ENCODE results near the gene RAB6D. TPM values are rescaled to one million over a fixed set of nuclear protein-coding genes. Genes with fewer than 3 reads are reported as not detected.
"Not testable (repeated sequence)": the region's sequence is repeated elsewhere in the genome, so short reads cannot be mapped to it uniquely, and the experiment has no call there.

Gene RAB6D
- total RNA-seq, 2 experiments from 2014 or later: not detected

GRCh38 chr2:131361773-131362172, 2.2 kb downstream of the RAB6D start:
- H2AFZ ChIP-seq (ENCODE audit: low read length); H3K79me2 ChIP-seq (ENCODE audit: insufficient read depth, low read depth, low read length); intact Hi-C loops (cut with micrococcal nuclease; ENCODE audit: unreplicated experiment); H4K20me1 ChIP-seq (ENCODE audit: insufficient read depth, low read length); H3K9me3 ChIP-seq (ENCODE audit: low read length); H3K4me1 ChIP-seq (ENCODE audit: insufficient read depth, low read length, poor library complexity, severe bottlenecking); H3K9me2 ChIP-seq (ENCODE audit: insufficient read depth, low read length); POLR2A ChIA-PET; CTCF ChIA-PET (ENCODE audit: unreplicated experiment); H3K27ac ChIP-seq (ENCODE audit: low read depth, low read length, poor library complexity, severe bottlenecking); BruUV-seq (replicated peaks); H3K4me3 ChIP-seq (ENCODE audit: low read depth, low read length, poor library complexity, severe bottlenecking); H3K4me2 ChIP-seq (ENCODE audit: low read length); H3K36me3 ChIP-seq (ENCODE audit: insufficient read depth, low read length): not testable (repeated sequence)
- peak; percentile 37 for TF ChIP-seq CTCF (conservative IDR thresholded peaks at IDR 0.05; ENCODE audit: low read length)
- peak; percentile 9 for DNase-seq (ENCODE audit: low spot score)

GRCh38 chr2:131353167-131353697, 10.7 kb downstream of the RAB6D start:
- H3K36me3 ChIP-seq (ENCODE audit: insufficient read depth, low read length); H3K4me2 ChIP-seq (ENCODE audit: low read length); H3K4me1 ChIP-seq (ENCODE audit: insufficient read depth, low read length, poor library complexity, severe bottlenecking); CTCF ChIA-PET (ENCODE audit: unreplicated experiment); H3K9me2 ChIP-seq (ENCODE audit: insufficient read depth, low read length); DNase-seq (ENCODE audit: low spot score); POLR2A ChIA-PET; intact Hi-C loops (cut with micrococcal nuclease; ENCODE audit: unreplicated experiment); H3K27ac ChIP-seq (ENCODE audit: low read depth, low read length, poor library complexity, severe bottlenecking); H4K20me1 ChIP-seq (ENCODE audit: insufficient read depth, low read length); H3K4me3 ChIP-seq (ENCODE audit: low read depth, low read length, poor library complexity, severe bottlenecking); H2AFZ ChIP-seq (ENCODE audit: low read length); H3K9me3 ChIP-seq (ENCODE audit: low read length); H3K79me2 ChIP-seq (ENCODE audit: insufficient read depth, low read depth, low read length); BruUV-seq (replicated peaks): not testable (repeated sequence)

GRCh38 chr2:131349021-131349420, 14.9 kb downstream of the RAB6D start:
- no TSS peak for BruUV-seq (replicated peaks)
- H3K27ac ChIP-seq (ENCODE audit: low read depth, low read length, poor library complexity, severe bottlenecking): no peak overlapping the region
- no peaks in the 10 kb centered on the region for H3K36me3 ChIP-seq (ENCODE audit: insufficient read depth, low read length)
- POLR2A ChIA-PET: no interaction called here
- H2AFZ ChIP-seq (ENCODE audit: low read length): no peak overlapping the region
- no peaks in the 10 kb centered on the region for H4K20me1 ChIP-seq (ENCODE audit: insufficient read depth, low read length)
- H3K9me3 ChIP-seq (ENCODE audit: low read length): no peaks in the 10 kb centered on the region
- TF ChIP-seq CTCF (conservative IDR thresholded peaks at IDR 0.05; ENCODE audit: low read length) (no peak), EZH2phosphoT487 (IDR thresholded peaks at IDR 0.05; ENCODE audit: borderline replicate concordance, low read depth, low read length) (no peak)
- no peak overlapping the region for H3K4me3 ChIP-seq (ENCODE audit: low read depth, low read length, poor library complexity, severe bottlenecking)
- no peak overlapping the region for H3K4me2 ChIP-seq (ENCODE audit: low read length)
- no peak for DNase-seq (ENCODE audit: low spot score)
- H3K79me2 ChIP-seq (ENCODE audit: insufficient read depth, low read depth, low read length): no peaks in the 10 kb centered on the region
- intact Hi-C loops (cut with micrococcal nuclease; ENCODE audit: unreplicated experiment): no loop called here
- H3K4me1 ChIP-seq (ENCODE audit: insufficient read depth, low read length, poor library complexity, severe bottlenecking): no peaks in the 10 kb centered on the region
- H3K9me2 ChIP-seq (ENCODE audit: insufficient read depth, low read length): no peaks in the 10 kb centered on the region
- CTCF ChIA-PET (ENCODE audit: unreplicated experiment): no interaction called here

GRCh38 chr2:131347035-131347434, 16.9 kb downstream of the RAB6D start:
- H3K79me2 ChIP-seq (ENCODE audit: insufficient read depth, low read depth, low read length); H3K9me3 ChIP-seq (ENCODE audit: low read length); CTCF ChIA-PET (ENCODE audit: unreplicated experiment); H3K4me1 ChIP-seq (ENCODE audit: insufficient read depth, low read length, poor library complexity, severe bottlenecking); H2AFZ ChIP-seq (ENCODE audit: low read length); intact Hi-C loops (cut with micrococcal nuclease; ENCODE audit: unreplicated experiment); H3K4me2 ChIP-seq (ENCODE audit: low read length); H4K20me1 ChIP-seq (ENCODE audit: insufficient read depth, low read length); H3K27ac ChIP-seq (ENCODE audit: low read depth, low read length, poor library complexity, severe bottlenecking); H3K4me3 ChIP-seq (ENCODE audit: low read depth, low read length, poor library complexity, severe bottlenecking); H3K36me3 ChIP-seq (ENCODE audit: insufficient read depth, low read length); DNase-seq (ENCODE audit: low spot score); BruUV-seq (replicated peaks); H3K9me2 ChIP-seq (ENCODE audit: insufficient read depth, low read length): not testable (repeated sequence)
- POLR2A ChIA-PET: interaction anchor here (1.7 kb wide), 1 partner anchor 11 kb away, joined by 3 read pairs; no protein-coding TSS in a partner anchor

- H3K9me2 ChIP-seq (ENCODE audit: insufficient read depth, low read length); DNase-seq (ENCODE audit: low spot score); BruUV-seq (replicated peaks); H3K4me2 ChIP-seq (ENCODE audit: low read length); H3K4me3 ChIP-seq (ENCODE audit: low read depth, low read length, poor library complexity, severe bottlenecking); intact Hi-C loops (cut with micrococcal nuclease; ENCODE audit: unreplicated experiment); CTCF ChIA-PET (ENCODE audit: unreplicated experiment); POLR2A ChIA-PET; H3K79me2 ChIP-seq (ENCODE audit: insufficient read depth, low read depth, low read length); H3K9me3 ChIP-seq (ENCODE audit: low read length); H2AFZ ChIP-seq (ENCODE audit: low read length); H3K27ac ChIP-seq (ENCODE audit: low read depth, low read length, poor library complexity, severe bottlenecking); H3K4me1 ChIP-seq (ENCODE audit: insufficient read depth, low read length, poor library complexity, severe bottlenecking); H4K20me1 ChIP-seq (ENCODE audit: insufficient read depth, low read length); H3K36me3 ChIP-seq (ENCODE audit: insufficient read depth, low read length): not testable (repeated sequence)
These were observed 24.7 kb downstream of the RAB6D start for GRCh38 chr2:131339307-131339706.

Measured in OCI-LY7 (cell line).